GM12892 (cell line): ENCODE measurements around the gene ZNF273.
"Not testable (repeated sequence)": the region's sequence is repeated elsewhere in the genome, so short reads cannot be mapped to it uniquely, and the experiment has no call there.

Source experiments
- DNase-seq: peaks from one replicate; pipeline ENCODE4 v3.0.0; 2011; ENCODE audit not compliant: insufficient read length
- FAIRE-seq: peaks from 2 replicates; lab custom pipeline; 2011; peaks lifted over from hg19 to GRCh38; lab: Jason Lieb, UNC
- POLR2A ChIP-seq: IDR thresholded peaks from 2 replicates; pipeline ENCODE4 v1.6.1; 2011; ENCODE audit warnings: low read depth, low read length, control low read depth
- POLR2AphosphoS5 ChIP-seq: IDR thresholded peaks from 2 replicates; pipeline ENCODE4 v1.6.1; 2011; ENCODE audit warnings: low read depth, low read length, control low read depth
- TAF1 ChIP-seq: IDR thresholded peaks from 2 replicates; pipeline ENCODE4 v1.6.1; 2011; ENCODE audit warnings: low read depth, mild to moderate bottlenecking, control low read depth, low read length, borderline replicate concordance

Gene ZNF273

GRCh38 chr7:64893401-64893800 is 9.7 kb upstream of the ZNF273 start:
- DNase-seq (no peak), FAIRE-seq (no peak)
- TF ChIP-seq TAF1: no peak
- TF ChIP-seq POLR2AphosphoS5: no peak
- no peak for TF ChIP-seq POLR2A

GRCh38 chr7:64902461-64902805 is 640 bp upstream of the ZNF273 start:
- DNase-seq, FAIRE-seq: not testable (repeated sequence)

GRCh38 chr7:64904008-64904407 is 935 bp downstream of the ZNF273 start:
- FAIRE-seq (no peak), DNase-seq (no peak)
- no peak for TF ChIP-seq POLR2A
- TF ChIP-seq TAF1: no peak
- TF ChIP-seq POLR2AphosphoS5: no peak

- no peak for FAIRE-seq
Measured at GRCh38 chr7:64905133-64905532, 2.1 kb downstream of the ZNF273 start.

GRCh38 chr7:64905547-64905946 is 2.5 kb downstream of the ZNF273 start:
- TF ChIP-seq POLR2AphosphoS5: no peak
- no peak for TF ChIP-seq POLR2A
- no peak for TF ChIP-seq TAF1
- FAIRE-seq: no peak
- no peak for DNase-seq

More at GRCh38 chr7:64905133-64905532, 2.1 kb downstream of the ZNF273 start:
- TF ChIP-seq TAF1: no peak
- no peak for TF ChIP-seq POLR2A
- no peak for TF ChIP-seq POLR2AphosphoS5
- no peak for DNase-seq

- no peak for TF ChIP-seq POLR2A
- no peak for DNase-seq
- no peak for FAIRE-seq
Measured at GRCh38 chr7:64907641-64908326, 4.7 kb downstream of the ZNF273 start.

- DNase-seq (no peak), FAIRE-seq (no peak)
- TF ChIP-seq TAF1: no peak
- TF ChIP-seq POLR2A: no peak
- TF ChIP-seq POLR2AphosphoS5: no peak
Measured at GRCh38 chr7:64908358-64908757, 5.3 kb downstream of the ZNF273 start.

- DNase-seq: no peak
- no peak for TF ChIP-seq POLR2AphosphoS5
- no peak for TF ChIP-seq TAF1
- TF ChIP-seq POLR2A: no peak
- no peak for FAIRE-seq
Measured at GRCh38 chr7:64914557-64914956, 11.5 kb downstream of the ZNF273 start.

GRCh38 chr7:64915301-64915700 is 12.2 kb downstream of the ZNF273 start:
- not testable (repeated sequence) for FAIRE-seq, DNase-seq

- not testable (repeated sequence) for FAIRE-seq, DNase-seq
Measured at GRCh38 chr7:64928252-64929187, 25.4 kb downstream of the ZNF273 start.

GRCh38 chr7:64934478-64934877 is 31.4 kb downstream of the ZNF273 start:
- DNase-seq: no peak
- TF ChIP-seq POLR2A: no peak
- TF ChIP-seq TAF1: no peak
- no peak for TF ChIP-seq POLR2AphosphoS5
- FAIRE-seq: no peak

- FAIRE-seq (no peak), DNase-seq (no peak)
- TF ChIP-seq TAF1 (no peak), POLR2AphosphoS5 (no peak), POLR2A (no peak)
Measured at GRCh38 chr7:64938540-64938939, 35.5 kb downstream of the ZNF273 start.

GRCh38 chr7:64940021-64940420 is 36.9 kb downstream of the ZNF273 start:
- not testable (repeated sequence) for FAIRE-seq, DNase-seq

GRCh38 chr7:64944667-64945502 is 41.8 kb downstream of the ZNF273 start:
- not testable (repeated sequence) for DNase-seq, FAIRE-seq
